PFSK-1 (cell line): Measurements from ENCODE around the gene IQCM.

ENCODE experiments used
- POLR2AphosphoS5 ChIP-seq: IDR thresholded peaks from 2 replicates; pipeline ENCODE4 v1.6.1; 2012; ENCODE audit warnings: low read depth, mild to moderate bottlenecking, control low read depth, low read length, moderate library complexity
- TAF1 ChIP-seq: IDR thresholded peaks from 2 replicates; pipeline ENCODE4 v1.6.1; 2012; ENCODE audit warnings: low read length, control low read depth, borderline replicate concordance; ENCODE audit not compliant: insufficient read depth

- TF ChIP-seq POLR2AphosphoS5: no peak
- TF ChIP-seq TAF1: no peak
These were observed 322.2 kb downstream of the IQCM start for GRCh38 chr4:149493492-149493891.
